Colonic mucosa (tissue), 4 donors: ENCODE results near the gene SCN7A. TPM values are rescaled to one million over a fixed set of nuclear protein-coding genes. Genes with fewer than 3 reads are reported as not detected.
A peak's percentile ranks its signal among the peaks of the same experiment; 100 is the strongest.

Experiments used
- DNase-seq: peaks from one replicate; pipeline ENCODE4 v3.0.0-alpha.2; 2020
- H3K27ac ChIP-seq: fragments of 200-600 bp; one replicate; pipeline ENCODE4 v1.8.0; 2021
- H3K27me3 ChIP-seq: fragments of 200-600 bp; one replicate; pipeline ENCODE4 v1.8.0; 2021
- H3K36me3 ChIP-seq: fragments of 200-600 bp; one replicate; pipeline ENCODE4 v1.8.0; 2021
- H3K4me1 ChIP-seq: fragments of 200-600 bp; one replicate; pipeline ENCODE4 v1.8.0; 2021; ENCODE audit warnings: mild to moderate bottlenecking
- H3K4me3 ChIP-seq: fragments of 200-600 bp; one replicate; pipeline ENCODE4 v1.8.0; 2021
- H3K9ac ChIP-seq, 2 donors: one replicate each; pipeline ENCODE4 v1.7.0; 2013; ENCODE audit warnings: control low read depth in 2 of 2, low read depth in 2 of 2, low read length in 2 of 2
- H3K9me3 ChIP-seq: fragments of 200-600 bp; one replicate; pipeline ENCODE4 v1.8.0; 2021
- intact Hi-C: fragments of 100-400 bp; cut with DNase I; formaldehyde crosslinking; loops from one replicate; pipeline ENCODE4 v1.14.1; 2022
- total RNA-seq, 2 donors: library from RNA; stranded (reverse); fragmentation: NEBNext Ultra II Directional in 1 of 2; extraction: Animal tissue kit (Norgen Biotek cat#: 25700) in 1 of 2; gene quantifications; one replicate each; pipeline ENCODE4 v1.2.1, GENCODE V29; 2021
- TF ChIP-seq, protein P1 (sequence below): fragments of 200-600 bp; IDR thresholded peaks from one replicate; pipeline ENCODE4 v1.8.0; 2022; ENCODE audit warnings: antibody characterized with exemption, mild to moderate bottlenecking
- donor health status: healthy.
- donor health status: DM: no; HTN: no; CAD: no.
- donor health status: DM: no; HTN: no; CAD: no.

SCN7A gene
- total RNA-seq, result 1 to 10 TPM; 1.2 to 6.7 TPM

DNA sequence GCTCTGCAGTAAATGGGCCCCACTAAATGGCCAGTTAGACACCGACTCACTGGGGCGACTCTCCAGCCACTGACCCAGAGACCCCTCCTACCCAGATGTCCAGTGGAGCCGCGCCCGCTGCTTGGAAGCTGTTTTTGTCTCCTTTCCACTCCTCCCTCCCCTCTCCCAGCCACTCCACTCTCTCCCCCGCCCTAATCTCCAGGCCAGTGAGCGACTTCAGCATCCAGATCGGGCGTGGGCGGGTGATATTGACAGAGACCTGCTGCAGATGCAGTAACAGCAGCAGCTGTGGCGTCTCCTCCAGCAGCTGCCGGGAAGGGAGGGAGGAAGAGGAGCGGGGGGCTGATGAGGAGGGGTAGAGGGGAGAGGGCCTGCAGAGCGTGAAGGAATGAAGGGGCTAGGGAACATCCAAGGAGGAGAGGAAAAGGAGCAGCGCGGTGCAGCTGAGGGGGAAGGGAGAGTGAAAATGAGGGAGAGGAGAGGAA, at the start of gene SCN7A:
Gene SCN7A, minus strand, starts transcription at position 110 of the 485 bp plus-strand sequence. CDS start 16,553 bp downstream, outside the sequence.
- peak; percentile 22 for DNase-seq
- intact Hi-C loops, result no loop called here
- H3K9me3 ChIP-seq, result no peaks in the 10 kb centered on the region
- no peaks in the 10 kb centered on the region for H3K27me3 ChIP-seq
- no peaks in the 10 kb centered on the region for H3K4me1 ChIP-seq
- no peaks in the 10 kb centered on the region for H3K36me3 ChIP-seq
- no peak within 1 kb of the TSS for H3K27ac ChIP-seq
- peak within 1 kb of the TSS; percentile 2 to 19 for H3K9ac ChIP-seq
- H3K4me3 ChIP-seq, result peak within 1 kb of the TSS; percentile 17
- TF ChIP-seq, protein P1, sequence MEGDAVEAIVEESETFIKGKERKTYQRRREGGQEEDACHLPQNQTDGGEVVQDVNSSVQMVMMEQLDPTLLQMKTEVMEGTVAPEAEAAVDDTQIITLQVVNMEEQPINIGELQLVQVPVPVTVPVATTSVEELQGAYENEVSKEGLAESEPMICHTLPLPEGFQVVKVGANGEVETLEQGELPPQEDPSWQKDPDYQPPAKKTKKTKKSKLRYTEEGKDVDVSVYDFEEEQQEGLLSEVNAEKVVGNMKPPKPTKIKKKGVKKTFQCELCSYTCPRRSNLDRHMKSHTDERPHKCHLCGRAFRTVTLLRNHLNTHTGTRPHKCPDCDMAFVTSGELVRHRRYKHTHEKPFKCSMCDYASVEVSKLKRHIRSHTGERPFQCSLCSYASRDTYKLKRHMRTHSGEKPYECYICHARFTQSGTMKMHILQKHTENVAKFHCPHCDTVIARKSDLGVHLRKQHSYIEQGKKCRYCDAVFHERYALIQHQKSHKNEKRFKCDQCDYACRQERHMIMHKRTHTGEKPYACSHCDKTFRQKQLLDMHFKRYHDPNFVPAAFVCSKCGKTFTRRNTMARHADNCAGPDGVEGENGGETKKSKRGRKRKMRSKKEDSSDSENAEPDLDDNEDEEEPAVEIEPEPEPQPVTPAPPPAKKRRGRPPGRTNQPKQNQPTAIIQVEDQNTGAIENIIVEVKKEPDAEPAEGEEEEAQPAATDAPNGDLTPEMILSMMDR, result no peak

DNA sequence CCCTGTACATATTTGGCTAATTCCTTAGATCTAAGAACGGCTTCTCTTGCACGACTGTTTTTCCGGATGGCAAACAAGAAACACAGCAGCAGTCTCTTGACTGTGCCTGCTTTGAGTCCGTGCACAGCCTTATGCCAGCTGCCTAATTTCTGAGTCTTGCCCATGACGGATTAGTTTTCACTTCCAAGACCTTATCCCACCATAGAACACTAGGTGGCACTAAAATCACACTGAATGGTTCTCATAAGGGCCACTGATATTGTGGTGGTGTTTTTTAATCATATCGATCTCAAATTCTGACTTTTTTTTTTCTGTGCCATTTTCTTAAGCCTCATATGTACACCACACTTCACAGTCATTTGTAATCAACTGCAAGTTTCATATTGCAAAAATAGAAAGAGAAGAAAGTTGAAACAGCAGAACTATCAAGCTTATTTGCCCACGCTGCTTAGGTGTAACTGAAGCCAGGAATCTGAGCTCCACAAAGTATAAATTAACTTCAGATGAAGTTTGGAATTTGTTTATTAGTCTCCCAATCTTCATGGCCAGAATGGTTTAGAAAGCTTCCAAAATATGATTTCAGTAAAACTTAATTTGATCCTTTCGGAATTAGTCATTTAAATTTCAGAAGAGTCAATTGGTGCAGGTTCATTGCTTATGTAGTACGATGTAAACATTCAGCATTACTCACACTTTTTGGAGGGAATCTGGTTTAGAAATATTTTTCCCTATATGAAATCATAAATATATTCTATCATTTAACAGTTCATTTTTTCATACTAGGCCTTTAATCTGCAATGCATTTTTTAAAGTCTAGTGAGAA, 45.5 kb upstream of the SCN7A start:
- no peak overlapping the region for H3K27ac ChIP-seq
- no peak overlapping the region for H3K9ac ChIP-seq
- H3K4me3 ChIP-seq, result no peak overlapping the region
- intact Hi-C loops, result loop anchor here (5.0 kb wide), 2 partner anchors 668 to 1578 kb away; no protein-coding TSS in a partner anchor
- no peaks in the 10 kb centered on the region for H3K9me3 ChIP-seq
- H3K36me3 ChIP-seq, result no peaks in the 10 kb centered on the region
- TF ChIP-seq, protein P1, result peak; percentile 71
- peak; percentile 26 for DNase-seq
- H3K4me1 ChIP-seq, result no peaks in the 10 kb centered on the region
- H3K27me3 ChIP-seq, result no peaks in the 10 kb centered on the region

DNA sequence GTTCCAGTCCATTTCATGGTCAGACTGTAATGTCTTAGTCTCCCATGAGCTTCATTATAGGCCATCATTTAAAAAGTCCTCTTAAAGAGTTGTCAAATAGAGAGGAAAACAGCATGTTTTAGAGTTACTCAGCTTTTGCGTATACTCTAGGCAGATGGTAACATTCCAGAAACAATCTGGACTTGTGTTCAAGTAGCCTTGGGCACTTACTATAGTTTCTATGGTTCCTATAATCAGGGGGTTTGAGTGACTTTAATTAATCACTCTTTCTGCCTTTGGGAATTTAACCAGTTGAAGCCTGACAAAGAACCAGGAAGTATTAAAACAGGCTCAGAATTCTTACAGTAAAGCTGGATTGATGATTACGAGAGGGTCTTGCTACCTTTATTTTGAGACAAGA, 42.1 kb upstream of the SCN7A start:
- Histone ChIP-seq H3K9ac (no peak overlapping the region), H3K27me3 (no peaks in the 10 kb centered on the region), H3K9me3 (no peaks in the 10 kb centered on the region), H3K27ac (no peak overlapping the region), H3K36me3 (no peaks in the 10 kb centered on the region), H3K4me1 (no peaks in the 10 kb centered on the region), H3K4me3 (no peak overlapping the region)
- intact Hi-C loops, result loop anchor here (5.0 kb wide), 2 partner anchors 671 to 1581 kb away; no protein-coding TSS in a partner anchor
- DNase-seq, result no peak
- TF ChIP-seq, protein P1, result no peak

DNA sequence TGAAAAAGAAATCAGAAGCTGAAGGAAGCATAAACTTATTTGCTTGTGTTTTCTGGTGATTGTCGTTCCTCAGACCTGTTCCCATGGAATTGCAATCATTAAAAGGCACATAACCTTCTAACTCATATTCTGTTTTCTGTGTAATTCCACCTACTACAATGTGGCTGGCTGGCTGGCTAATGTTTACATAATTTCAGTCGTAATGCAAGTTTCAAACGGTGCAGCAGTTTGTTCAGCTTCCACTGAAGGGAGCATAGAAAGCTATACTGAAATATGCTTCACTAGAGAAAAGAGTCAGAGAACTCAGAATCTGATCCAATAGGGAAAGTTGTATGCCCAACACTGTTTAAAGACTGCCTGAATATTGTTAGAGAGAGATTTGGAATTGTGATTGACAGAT, 27.1 kb upstream of the SCN7A start:
- no peak overlapping the region for H3K27ac ChIP-seq
- no peak overlapping the region for H3K9ac ChIP-seq
- TF ChIP-seq, protein P1, result no peak
- H3K27me3 ChIP-seq, result peaks cover 3% of the 10 kb centered on the region
- H3K4me3 ChIP-seq, result no peak overlapping the region
- H3K4me1 ChIP-seq, result no peaks in the 10 kb centered on the region
- intact Hi-C loops, result no loop called here
- DNase-seq, result no peak
- no peaks in the 10 kb centered on the region for H3K36me3 ChIP-seq
- H3K9me3 ChIP-seq, result no peaks in the 10 kb centered on the region

DNA sequence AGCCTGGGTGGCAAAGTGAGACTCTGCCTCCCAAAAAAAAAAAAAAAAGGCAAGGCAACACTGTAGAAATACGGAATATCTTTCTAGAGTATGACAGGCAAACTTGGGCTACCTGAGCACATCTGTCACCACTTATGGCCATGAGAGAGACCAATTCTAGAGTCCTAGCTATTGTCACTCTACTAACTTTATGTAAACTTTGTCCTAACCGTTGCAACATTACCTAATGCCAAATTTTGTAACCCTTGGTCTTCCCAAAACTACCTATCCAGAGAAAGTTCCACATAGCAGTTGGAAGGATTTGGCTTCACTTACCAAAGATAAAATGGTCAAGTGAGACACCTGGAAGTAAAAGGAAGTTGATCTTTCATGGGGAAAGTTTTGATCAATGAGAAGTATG, 26.6 kb upstream of the SCN7A start:
- intact Hi-C loops, result no loop called here
- Histone ChIP-seq H3K9me3 (no peaks in the 10 kb centered on the region), H3K27ac (no peak overlapping the region), H3K36me3 (no peaks in the 10 kb centered on the region), H3K9ac (no peak overlapping the region), H3K4me3 (no peak overlapping the region), H3K4me1 (no peaks in the 10 kb centered on the region), H3K27me3 (peaks cover 3% of the 10 kb centered on the region)
- TF ChIP-seq, protein P1, result no peak
- no peak for DNase-seq
